NCI-H345 treated with DMSO at 0.1 percent for 48 hours (cell line): ENCODE data around the gene PRICKLE3.

Experiments used
- DNase-seq: peaks from one replicate; lab custom pipeline; 2025; ENCODE audit not compliant: unreplicated experiment; lab: John Stamatoyannopoulos, UW

Gene PRICKLE3

GRCh38 chrX:49208399-49208798 is 22.2 kb upstream of the PRICKLE3 start:
- DNase-seq = no peak

- DNase-seq = no peak
These were observed 20.4 kb upstream of the PRICKLE3 start for GRCh38 chrX:49206543-49206942.

- DNase-seq = no peak
These were observed 19.3 kb upstream of the PRICKLE3 start for GRCh38 chrX:49205443-49205842.

GRCh38 chrX:49204709-49205108 is 18.5 kb upstream of the PRICKLE3 start:
- no peak for DNase-seq

GRCh38 chrX:49204017-49204416 is 17.8 kb upstream of the PRICKLE3 start:
- no peak for DNase-seq

GRCh38 chrX:49203536-49203935 is 17.4 kb upstream of the PRICKLE3 start:
- DNase-seq = no peak

GRCh38 chrX:49202022-49202421 is 15.8 kb upstream of the PRICKLE3 start:
- no peak for DNase-seq

- DNase-seq = peak; percentile 75
These were observed 14.0 kb upstream of the PRICKLE3 start, which contains the start of gene SYP for GRCh38 chrX:49199906-49200771. Gene SYP (minus strand): TSS chrX:49200193. CDS start chrX:49200186, 7 bp downstream.

GRCh38 chrX:49199315-49199595 is 13.1 kb upstream of the PRICKLE3 start:
- DNase-seq = no peak

- DNase-seq = no peak
These were observed 12.6 kb upstream of the PRICKLE3 start for GRCh38 chrX:49198540-49199314.

- no peak for DNase-seq
These were observed 11.4 kb upstream of the PRICKLE3 start for GRCh38 chrX:49197543-49198087.

- DNase-seq = no peak
These were observed 7.4 kb upstream of the PRICKLE3 start for GRCh38 chrX:49193542-49193964.

GRCh38 chrX:49192722-49193328 is 6.7 kb upstream of the PRICKLE3 start:
- peak; percentile 1 for DNase-seq

- peak; percentile 29 for DNase-seq
These were observed 5.4 kb upstream of the PRICKLE3 start for GRCh38 chrX:49191574-49192011.

GRCh38 chrX:49190821-49191573 is 4.8 kb upstream of the PRICKLE3 start:
- DNase-seq = peak; percentile 100

- DNase-seq = no peak
These were observed 3.4 kb upstream of the PRICKLE3 start for GRCh38 chrX:49189606-49190005.

GRCh38 chrX:49188468-49189076 is 2.4 kb upstream of the PRICKLE3 start:
- no peak for DNase-seq

- no peak for DNase-seq
These were observed 1.4 kb upstream of the PRICKLE3 start for GRCh38 chrX:49187526-49187925.

- DNase-seq = no peak
These were observed 838 bp upstream of the PRICKLE3 start for GRCh38 chrX:49187028-49187394.
